ENCODE data around the gene PLEKHG3. TPM values are rescaled to one million over a fixed set of nuclear protein-coding genes. Genes with fewer than 3 reads are reported as not detected.

Gene PLEKHG3
- polyA plus RNA-seq, 3 donors, result 6.3 to 21.6 (median 13.0) TPM

DNA sequence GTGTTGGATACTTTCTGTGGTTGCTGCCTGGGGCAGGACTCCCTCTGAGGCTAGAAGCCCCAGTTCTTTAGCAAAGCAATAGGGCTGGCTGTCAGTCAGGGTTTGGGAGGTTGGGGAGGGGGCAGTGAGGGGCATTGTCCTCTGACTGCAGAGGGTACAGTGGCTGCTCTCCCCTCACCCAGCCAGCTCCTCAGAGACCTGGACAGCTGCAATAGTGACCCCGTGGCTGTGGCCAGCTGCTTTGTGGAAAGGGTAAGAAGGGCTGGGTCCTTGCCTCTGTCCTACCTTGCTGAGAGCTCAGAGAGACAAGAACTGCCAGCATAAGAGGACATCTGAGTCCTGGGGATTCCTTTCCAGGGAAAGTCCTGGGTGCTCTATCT, 25.8 kb downstream of the PLEKHG3 start:
- Mint-ChIP-seq H3K27ac (peak overlapping the region in 5 of 7 donors; percentile 11 to 72 (median 51)), H3K4me3 (no peak overlapping the region), H3K4me1 (peaks cover 4% of the 10 kb centered on the region), H3K27me3 (ENCODE audit: low read depth in 3 of 3) (peaks cover 0 to 2% (median 2%) of the 10 kb centered on the region in 3 donors), H3K9me3 (no peaks in the 10 kb centered on the region), H3K36me3 (peaks cover 65 to 76% of the 10 kb centered on the region in 2 donors)
- no peak overlapping the region for H3K27ac ChIP-seq (ENCODE audit: low read depth in 1 of 2, low read length in 2 of 2)
- H3K36me3 ChIP-seq (replicated peaks in 1 of 2; ENCODE audit: control insufficient read depth in 1 of 2, insufficient read depth in 2 of 2, low read length in 2 of 2), result peaks cover 54 to 66% of the 10 kb centered on the region in 2 donors
- no peaks in the 10 kb centered on the region for H3K27me3 ChIP-seq (ENCODE audit: control insufficient read depth in 2 of 2, insufficient read depth in 2 of 2, low read length in 2 of 2)
- H4K20me1 ChIP-seq (ENCODE audit: insufficient read depth, low read length), result peaks cover 19% of the 10 kb centered on the region
- H2AFZ ChIP-seq (ENCODE audit: insufficient read depth, low read depth, low read length, poor library complexity, severe bottlenecking), result no peak overlapping the region
- H3K4me3 ChIP-seq (replicated peaks in 1 of 3; ENCODE audit: low read depth in 2 of 3, low read length in 3 of 3), result no peak overlapping the region
- intact Hi-C loops (cut with micrococcal nuclease), result no loop called here
- H3K9ac ChIP-seq (ENCODE audit: insufficient read depth, low read length, poor library complexity, severe bottlenecking), result no peak overlapping the region
- WGBS (ENCODE audit: insufficient coverage), result 100% methylated on average over 1 of the region's 1 CpG
- DNase-seq, result no peak
- no peaks in the 10 kb centered on the region for H3K9me3 ChIP-seq (replicated peaks in 1 of 2; ENCODE audit: control insufficient read depth in 1 of 2, insufficient read depth in 1 of 2, low read length in 2 of 2)
- no peaks in the 10 kb centered on the region for H3K4me1 ChIP-seq (ENCODE audit: control insufficient read depth in 1 of 2, insufficient read depth in 2 of 2, low read length in 2 of 2)
- no peaks in the 10 kb centered on the region for H3K79me2 ChIP-seq (ENCODE audit: insufficient read depth, low read length)
- TF ChIP-seq, protein P1, sequence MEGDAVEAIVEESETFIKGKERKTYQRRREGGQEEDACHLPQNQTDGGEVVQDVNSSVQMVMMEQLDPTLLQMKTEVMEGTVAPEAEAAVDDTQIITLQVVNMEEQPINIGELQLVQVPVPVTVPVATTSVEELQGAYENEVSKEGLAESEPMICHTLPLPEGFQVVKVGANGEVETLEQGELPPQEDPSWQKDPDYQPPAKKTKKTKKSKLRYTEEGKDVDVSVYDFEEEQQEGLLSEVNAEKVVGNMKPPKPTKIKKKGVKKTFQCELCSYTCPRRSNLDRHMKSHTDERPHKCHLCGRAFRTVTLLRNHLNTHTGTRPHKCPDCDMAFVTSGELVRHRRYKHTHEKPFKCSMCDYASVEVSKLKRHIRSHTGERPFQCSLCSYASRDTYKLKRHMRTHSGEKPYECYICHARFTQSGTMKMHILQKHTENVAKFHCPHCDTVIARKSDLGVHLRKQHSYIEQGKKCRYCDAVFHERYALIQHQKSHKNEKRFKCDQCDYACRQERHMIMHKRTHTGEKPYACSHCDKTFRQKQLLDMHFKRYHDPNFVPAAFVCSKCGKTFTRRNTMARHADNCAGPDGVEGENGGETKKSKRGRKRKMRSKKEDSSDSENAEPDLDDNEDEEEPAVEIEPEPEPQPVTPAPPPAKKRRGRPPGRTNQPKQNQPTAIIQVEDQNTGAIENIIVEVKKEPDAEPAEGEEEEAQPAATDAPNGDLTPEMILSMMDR (IDR thresholded peaks at IDR 0.05), result no peak
- no peak overlapping the region for H3K4me2 ChIP-seq (replicated peaks; ENCODE audit: extremely low read depth, low read length, poor library complexity, severe bottlenecking)

GRCh38 chr14:64730681-64731080, 26.5 kb downstream of the PLEKHG3 start:
- no peak overlapping the region for H3K4me3 ChIP-seq (replicated peaks in 1 of 3; ENCODE audit: low read depth in 2 of 3, low read length in 3 of 3)
- no peak overlapping the region for H3K4me2 ChIP-seq (replicated peaks; ENCODE audit: extremely low read depth, low read length, poor library complexity, severe bottlenecking)
- no peak overlapping the region for H2AFZ ChIP-seq (ENCODE audit: insufficient read depth, low read depth, low read length, poor library complexity, severe bottlenecking)
- peaks cover 4% of the 10 kb centered on the region for H3K4me1 Mint-ChIP-seq
- no peaks in the 10 kb centered on the region for H3K79me2 ChIP-seq (ENCODE audit: insufficient read depth, low read length)
- no peak overlapping the region for H3K4me3 Mint-ChIP-seq
- peak overlapping the region in 1 of 7 donors; percentile 25 for H3K27ac Mint-ChIP-seq
- H3K27ac ChIP-seq (ENCODE audit: low read depth in 1 of 2, low read length in 2 of 2), result no peak overlapping the region
- H3K9ac ChIP-seq (ENCODE audit: insufficient read depth, low read length, poor library complexity, severe bottlenecking), result no peak overlapping the region
- peaks cover 65 to 81% of the 10 kb centered on the region in 2 donors for H3K36me3 Mint-ChIP-seq
- no peaks in the 10 kb centered on the region for H3K9me3 ChIP-seq (replicated peaks in 1 of 2; ENCODE audit: control insufficient read depth in 1 of 2, insufficient read depth in 1 of 2, low read length in 2 of 2)
- peaks cover 18% of the 10 kb centered on the region for H4K20me1 ChIP-seq (ENCODE audit: insufficient read depth, low read length)
- TF ChIP-seq, protein P1 (IDR thresholded peaks at IDR 0.05), result no peak
- H3K27me3 ChIP-seq (ENCODE audit: control insufficient read depth in 2 of 2, insufficient read depth in 2 of 2, low read length in 2 of 2), result no peaks in the 10 kb centered on the region
- H3K36me3 ChIP-seq (replicated peaks in 1 of 2; ENCODE audit: control insufficient read depth in 1 of 2, insufficient read depth in 2 of 2, low read length in 2 of 2), result peaks cover 54 to 66% of the 10 kb centered on the region in 2 donors
- 98% methylated on average over 8 of the region's 12 CpGs for WGBS (ENCODE audit: insufficient coverage)
- no peaks in the 10 kb centered on the region for H3K4me1 ChIP-seq (ENCODE audit: control insufficient read depth in 1 of 2, insufficient read depth in 2 of 2, low read length in 2 of 2)
- intact Hi-C loops (cut with micrococcal nuclease), result no loop called here
- H3K27me3 Mint-ChIP-seq (ENCODE audit: low read depth in 3 of 3), result peaks cover 0 to 2% (median 0%) of the 10 kb centered on the region in 3 donors
- H3K9me3 Mint-ChIP-seq, result no peaks in the 10 kb centered on the region
- no peak for DNase-seq

Measured in CD14-positive monocyte (primary cell).